NT2/D1 (cell line): ENCODE results near the gene YKT6.
A peak's percentile ranks its signal among the peaks of the same experiment; 100 is the strongest.

Experiments used
- DNase-seq: peaks from one replicate; pipeline ENCODE4 v3.0.0-alpha.2; 2011; ENCODE audit warnings: low read depth, low spot score
- H3K27me3 ChIP-seq: 2 replicates; pipeline ENCODE4 v1.6.0; 2011; ENCODE audit warnings: mild to moderate bottlenecking; ENCODE audit not compliant: insufficient read length, insufficient read depth
- H3K36me3 ChIP-seq: 2 replicates; pipeline ENCODE4 v1.6.1; 2011; ENCODE audit warnings: mild to moderate bottlenecking, low read length, mixed read lengths; ENCODE audit not compliant: insufficient read depth, insufficient read length
- H3K4me1 ChIP-seq: 2 replicates; pipeline ENCODE4 v1.5.1; 2011; ENCODE audit not compliant: insufficient read depth, insufficient read length
- H3K4me3 ChIP-seq: 2 replicates; pipeline ENCODE4 v1.5.1; 2011; ENCODE audit warnings: low read depth; ENCODE audit not compliant: insufficient read length
- H3K9ac ChIP-seq: 2 replicates; pipeline ENCODE4 v1.6.0; 2011; ENCODE audit warnings: low read depth; ENCODE audit not compliant: insufficient read length
- H3K9me3 ChIP-seq: 2 replicates; pipeline ENCODE4 v1.5.1; 2011; ENCODE audit warnings: mild to moderate bottlenecking, low read length; ENCODE audit not compliant: insufficient read depth
- SUZ12 ChIP-seq: IDR thresholded peaks from 2 replicates; pipeline ENCODE4 v1.6.1; 2011; ENCODE audit not compliant: insufficient read length, insufficient read depth; ENCODE audit errors: extremely low read depth
- YY1 ChIP-seq: IDR thresholded peaks from 2 replicates; pipeline ENCODE4 v1.6.1; 2011; ENCODE audit not compliant: insufficient read length, insufficient read depth
- ZNF274 ChIP-seq: IDR thresholded peaks from 2 replicates; pipeline ENCODE4 v1.6.1; 2011; ENCODE audit warnings: mild to moderate bottlenecking, low read depth, low read length

Gene YKT6

DNA sequence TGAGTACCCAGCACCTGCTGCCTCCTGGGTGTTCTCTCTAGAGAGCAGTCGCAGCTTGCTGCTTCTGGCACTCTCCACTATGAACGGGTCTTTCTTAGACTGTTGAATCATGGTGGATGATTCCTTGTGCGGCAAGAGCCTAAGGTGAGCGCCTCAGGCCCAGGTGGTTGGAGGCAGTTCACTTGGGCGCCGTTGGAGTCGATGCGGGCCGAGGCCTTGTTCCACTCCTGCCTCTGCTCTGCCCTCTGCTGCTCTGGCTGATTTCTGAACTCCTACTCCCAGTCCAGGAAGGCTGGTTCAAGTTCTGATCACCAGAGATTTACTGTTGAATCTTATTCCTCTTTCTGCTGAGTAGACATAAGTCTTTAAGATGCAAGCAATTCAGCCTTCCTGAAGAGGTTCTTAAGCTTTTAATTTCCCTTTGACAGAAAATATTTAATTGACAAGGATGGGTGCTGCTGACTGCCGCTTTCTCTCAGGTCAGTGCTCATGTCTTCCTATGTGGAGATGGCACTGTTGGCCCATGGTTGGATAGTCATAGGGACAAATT lies 10.4 kb downstream of the YKT6 start:
- Histone ChIP-seq H3K9me3 (no peaks in the 10 kb centered on the region), H3K36me3 (peaks cover 84% of the 10 kb centered on the region), H3K4me3 (no peak overlapping the region), H3K9ac (no peak overlapping the region), H3K4me1 (peaks cover 21% of the 10 kb centered on the region), H3K27me3 (no peaks in the 10 kb centered on the region)
- TF ChIP-seq ZNF274 (no peak), YY1 (no peak), SUZ12 (no peak)
- no peak for DNase-seq

DNA sequence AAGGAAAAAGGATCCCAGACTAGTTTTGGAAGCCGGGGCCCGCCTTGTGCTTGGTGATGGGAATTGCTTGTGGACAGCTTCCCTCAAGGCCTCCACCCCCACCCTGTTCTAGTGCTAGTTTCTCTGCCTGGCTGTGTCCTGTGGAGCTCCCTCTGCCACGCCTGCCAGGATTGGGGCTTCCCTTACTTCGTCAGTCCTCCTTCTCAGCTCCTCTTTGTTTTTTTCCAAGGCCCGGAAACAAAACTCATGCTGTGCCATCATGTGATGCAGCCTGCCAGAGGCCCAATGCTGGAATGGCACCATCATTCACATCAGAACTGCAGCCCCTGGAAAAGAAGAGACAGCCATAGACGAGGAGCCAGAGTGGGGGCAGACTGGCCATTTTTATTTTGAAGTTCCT lies 11.2 kb downstream of the YKT6 start:
- TF ChIP-seq SUZ12 (no peak), ZNF274 (no peak), YY1 (no peak)
- Histone ChIP-seq H3K9me3 (no peaks in the 10 kb centered on the region), H3K9ac (peak overlapping the region; percentile 17), H3K36me3 (peaks cover 81% of the 10 kb centered on the region), H3K4me1 (peaks cover 25% of the 10 kb centered on the region), H3K27me3 (no peaks in the 10 kb centered on the region), H3K4me3 (no peak overlapping the region)
- no peak for DNase-seq

DNA sequence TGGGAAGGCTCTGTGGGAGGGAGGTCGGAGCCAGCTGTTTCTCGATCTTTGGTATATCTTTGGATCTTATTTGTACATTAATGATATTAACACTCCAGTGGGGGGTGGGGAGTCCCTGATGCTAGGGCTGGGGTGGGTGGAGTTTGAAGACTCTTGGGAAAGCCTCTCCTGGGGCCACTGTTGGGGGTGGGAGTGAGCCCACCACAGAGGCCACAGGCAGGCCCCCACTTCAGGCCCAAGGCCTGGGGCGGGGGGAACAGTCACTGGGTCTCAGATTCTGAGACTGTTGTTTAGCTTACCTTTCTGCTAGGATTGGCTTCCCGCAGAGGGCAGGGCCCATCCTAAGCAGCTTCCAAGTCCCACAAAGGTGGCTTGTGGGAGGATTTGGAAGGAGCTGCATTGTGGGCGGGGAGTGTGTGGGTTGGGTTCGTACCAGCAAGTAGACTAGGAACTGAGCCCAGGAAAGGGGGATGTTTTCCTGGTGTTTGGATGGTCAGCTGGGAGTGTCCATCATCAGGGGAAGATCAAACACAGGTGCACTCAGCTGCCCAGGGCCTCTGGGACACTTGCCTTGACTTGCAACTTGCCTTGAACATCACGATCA lies 11.9 kb downstream of the YKT6 start:
- TF ChIP-seq YY1 (no peak), SUZ12 (no peak), ZNF274 (no peak)
- H3K9me3 ChIP-seq = no peaks in the 10 kb centered on the region
- H3K9ac ChIP-seq = no peak overlapping the region
- H3K4me3 ChIP-seq = no peak overlapping the region
- H3K27me3 ChIP-seq = no peaks in the 10 kb centered on the region
- DNase-seq = no peak
- peaks cover 25% of the 10 kb centered on the region for H3K4me1 ChIP-seq
- peaks cover 74% of the 10 kb centered on the region for H3K36me3 ChIP-seq

DNA sequence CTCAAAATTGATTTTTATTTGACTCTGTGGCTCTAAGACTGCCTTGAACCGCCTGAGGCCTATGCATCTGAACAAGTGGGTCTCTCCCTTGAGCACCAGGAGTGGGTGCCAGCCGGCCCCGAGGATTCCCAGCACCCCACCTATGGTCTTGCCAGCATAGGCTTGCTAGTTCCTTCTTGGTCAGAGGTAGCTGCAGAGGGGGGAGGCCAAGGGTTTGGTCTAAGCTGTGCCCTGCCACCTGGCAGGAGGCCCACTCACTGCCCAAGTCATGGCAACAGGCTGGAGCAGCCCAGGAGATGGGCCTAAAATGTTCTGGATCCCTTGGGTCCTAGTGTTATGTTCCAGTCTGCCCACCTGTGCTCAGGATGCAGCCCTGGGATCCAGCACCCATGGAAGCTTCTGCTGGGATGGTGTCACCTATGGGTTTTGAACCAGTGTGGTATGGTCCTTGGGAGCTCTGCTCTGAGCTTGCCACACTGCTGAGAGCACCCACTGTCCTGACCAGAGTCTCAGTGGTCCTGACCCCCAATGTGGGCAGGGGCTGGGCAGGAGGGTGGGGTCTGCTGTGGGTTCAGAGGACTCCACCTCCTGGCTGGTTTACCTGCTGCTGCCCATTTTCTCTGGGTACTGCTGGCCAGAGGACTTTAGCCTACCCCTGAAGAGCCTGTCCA lies 12.6 kb downstream of the YKT6 start:
- no peaks in the 10 kb centered on the region for H3K9me3 ChIP-seq
- no peak for TF ChIP-seq SUZ12
- no peak for TF ChIP-seq ZNF274
- TF ChIP-seq YY1 = no peak
- peak overlapping the region; percentile 7 for H3K9ac ChIP-seq
- peaks cover 29% of the 10 kb centered on the region for H3K4me1 ChIP-seq
- peaks cover 68% of the 10 kb centered on the region for H3K36me3 ChIP-seq
- no peak for DNase-seq
- no peaks in the 10 kb centered on the region for H3K27me3 ChIP-seq
- H3K4me3 ChIP-seq = no peak overlapping the region

- no peak for DNase-seq
- TF ChIP-seq YY1 = no peak
- TF ChIP-seq ZNF274 = no peak
- TF ChIP-seq SUZ12 = no peak
- peaks cover 33% of the 10 kb centered on the region for H3K4me1 ChIP-seq
- no peaks in the 10 kb centered on the region; the same call in 1 of the 2 replicates for H3K9me3 ChIP-seq
- H3K36me3 ChIP-seq = peaks cover 62% of the 10 kb centered on the region
- H3K9ac ChIP-seq = peak overlapping the region; percentile 7
- no peaks in the 10 kb centered on the region for H3K27me3 ChIP-seq
- no peak overlapping the region for H3K4me3 ChIP-seq
Measured at GRCh38 chr7:44213877-44214388, 13.2 kb downstream of the YKT6 start.

- TF ChIP-seq YY1 (no peak), ZNF274 (no peak), SUZ12 (no peak)
- peak overlapping the region; percentile 50 for H3K9ac ChIP-seq
- H3K4me3 ChIP-seq = no peak overlapping the region
- no peak for DNase-seq
- H3K4me1 ChIP-seq = peaks cover 39% of the 10 kb centered on the region
- H3K27me3 ChIP-seq = no peaks in the 10 kb centered on the region
- H3K36me3 ChIP-seq = peaks cover 46% of the 10 kb centered on the region
- H3K9me3 ChIP-seq = no peaks in the 10 kb centered on the region; the same call in 1 of the 2 replicates
Measured at GRCh38 chr7:44215531-44215930, 14.8 kb downstream of the YKT6 start.

GRCh38 chr7:44216019-44216418 lies 15.2 kb downstream of the YKT6 start:
- H3K36me3 ChIP-seq = peaks cover 41% of the 10 kb centered on the region
- H3K9ac ChIP-seq = no peak overlapping the region
- no peak for DNase-seq
- TF ChIP-seq SUZ12 (no peak), ZNF274 (no peak), YY1 (no peak)
- H3K9me3 ChIP-seq = no peaks in the 10 kb centered on the region; the same call in 1 of the 2 replicates
- H3K27me3 ChIP-seq = no peaks in the 10 kb centered on the region
- H3K4me3 ChIP-seq = no peak overlapping the region
- H3K4me1 ChIP-seq = peaks cover 39% of the 10 kb centered on the region
